Mesenchymal stem cell (in vitro differentiated cells and primary cell): ENCODE measurements around the gene BRD9.
"Not testable (repeated sequence)": the region's sequence is repeated elsewhere in the genome, so short reads cannot be mapped to it uniquely, and the experiment has no call there.

Source experiments
- DNase-seq: peaks from one replicate; pipeline ENCODE4 v3.0.0-alpha.2; 2013
- H2AFZ ChIP-seq: one replicate; pipeline ENCODE4 v1.6.1; 2013; ENCODE audit warnings: low read depth, mild to moderate bottlenecking, control low read depth, inconsistent platforms, low read length, moderate library complexity
- H2AK5ac ChIP-seq: 2 replicates; pipeline ENCODE4 v1.6.1; 2013; ENCODE audit warnings: low read length, moderate library complexity, mild to moderate bottlenecking, inconsistent platforms; ENCODE audit not compliant: severe bottlenecking
- H2BK120ac ChIP-seq: one replicate; pipeline ENCODE4 v1.6.1; 2013; ENCODE audit warnings: low read depth, mild to moderate bottlenecking, inconsistent platforms, low read length, moderate library complexity
- H2BK12ac ChIP-seq, 2 experiments: one replicate each; pipeline ENCODE4 v1.6.1; 2013; ENCODE audit warnings: inconsistent platforms in 2 of 2, low read length in 2 of 2, mild to moderate bottlenecking in 2 of 2, moderate library complexity in 2 of 2, control low read depth in 1 of 2
- H2BK15ac ChIP-seq: one replicate; pipeline ENCODE4 v1.6.1; 2013; ENCODE audit warnings: mild to moderate bottlenecking, low read depth, inconsistent platforms; ENCODE audit not compliant: poor library complexity, severe bottlenecking
- H2BK5ac ChIP-seq: 2 replicates; pipeline ENCODE4 v1.6.1; 2013; ENCODE audit warnings: low read depth, mild to moderate bottlenecking, low read length, control low read depth, inconsistent platforms; ENCODE audit not compliant: poor library complexity, severe bottlenecking
- H3K14ac ChIP-seq, 2 experiments: one replicate each; pipeline ENCODE4 v1.6.1; 2013; ENCODE audit warnings: inconsistent platforms in 2 of 2, low read length in 2 of 2, control low read depth in 1 of 2, mild to moderate bottlenecking in 1 of 2, moderate library complexity in 1 of 2
- H3K18ac ChIP-seq, 2 experiments: one replicate each; pipeline ENCODE4 v1.6.1; 2013; ENCODE audit warnings: inconsistent platforms in 2 of 2, low read length in 2 of 2, control low read depth in 1 of 2, low read depth in 1 of 2, mild to moderate bottlenecking in 1 of 2
- H3K23ac ChIP-seq, 2 experiments: one replicate each; pipeline ENCODE4 v1.6.1; 2013; ENCODE audit warnings: inconsistent platforms in 2 of 2, low read length in 2 of 2, mild to moderate bottlenecking in 2 of 2, moderate library complexity in 2 of 2, control low read depth in 1 of 2
- H3K27ac ChIP-seq: 2 replicates; pipeline ENCODE4 v1.5.1; 2013; ENCODE audit warnings: mild to moderate bottlenecking, moderate library complexity, low read length, control low read depth, inconsistent platforms; ENCODE audit not compliant: poor library complexity, severe bottlenecking
- H3K27me3 ChIP-seq, 2 experiments: 2 replicates each; pipeline versions ENCODE4 v1.6.1 to v1.7.0; 2013; ENCODE audit warnings: low read length in 2 of 2, mild to moderate bottlenecking in 2 of 2, moderate library complexity in 2 of 2, control low read depth in 1 of 2, inconsistent platforms in 1 of 2; ENCODE audit not compliant: control insufficient read depth in 1 of 2, insufficient read depth in 1 of 2
- H3K36me3 ChIP-seq, 2 experiments: 2 replicates each; pipeline versions ENCODE4 v1.6.1 to v1.7.0; 2013; ENCODE audit warnings: low read length in 2 of 2, control low read depth in 1 of 2, inconsistent platforms in 1 of 2, low read depth in 1 of 2, mild to moderate bottlenecking in 1 of 2; ENCODE audit not compliant: insufficient read depth in 2 of 2, control insufficient read depth in 1 of 2
- H3K4ac ChIP-seq, 2 experiments: one replicate each; pipeline ENCODE4 v1.6.1; 2013; ENCODE audit warnings: inconsistent platforms in 2 of 2, low read length in 2 of 2, mild to moderate bottlenecking in 2 of 2, moderate library complexity in 2 of 2, control low read depth in 1 of 2, low read depth in 1 of 2
- H3K4me1 ChIP-seq: 2 replicates; pipeline ENCODE4 v1.6.1; 2013; ENCODE audit warnings: low read depth, low read length, control low read depth; ENCODE audit not compliant: control insufficient read depth, insufficient read depth
- H3K4me2 ChIP-seq: 2 replicates; pipeline ENCODE4 v1.6.1; 2013; ENCODE audit warnings: low read length, mild to moderate bottlenecking, inconsistent platforms; ENCODE audit not compliant: poor library complexity, severe bottlenecking
- H3K4me3 ChIP-seq, 2 experiments: 2 replicates each; pipeline versions ENCODE4 v1.5.1 to v1.7.0; 2013; ENCODE audit warnings: low read length in 2 of 2, mild to moderate bottlenecking in 2 of 2, control low read depth in 1 of 2, low read depth in 1 of 2; ENCODE audit not compliant: insufficient read depth in 1 of 2
- H3K79me1 ChIP-seq: replicated peaks from 2 replicates; pipeline ENCODE4 v1.6.1; 2013; ENCODE audit warnings: mild to moderate bottlenecking, control low read depth, low read length, inconsistent platforms; ENCODE audit not compliant: poor library complexity, severe bottlenecking
- H3K9ac ChIP-seq: 2 replicates; pipeline ENCODE4 v1.7.0; 2013; ENCODE audit warnings: mild to moderate bottlenecking, low read length, moderate library complexity
- H3K9me3 ChIP-seq: 2 replicates; pipeline ENCODE4 v1.7.0; 2013; ENCODE audit warnings: mild to moderate bottlenecking, low read length; ENCODE audit not compliant: control insufficient read depth
- H4K8ac ChIP-seq: one replicate; pipeline ENCODE4 v1.6.1; 2013; ENCODE audit warnings: inconsistent platforms, mild to moderate bottlenecking, low read length, moderate library complexity
- H4K91ac ChIP-seq: one replicate; pipeline ENCODE4 v1.6.1; 2013; ENCODE audit warnings: mild to moderate bottlenecking, low read length, inconsistent platforms
- WGBS: methylation state at CpG from one replicate; pipeline ENCODE4 v1.1.7; 2013; ENCODE audit warnings: mixed read lengths; 5-methylcytosine and 5-hydroxymethylcytosine counted together

The BRD9 gene

DNA sequence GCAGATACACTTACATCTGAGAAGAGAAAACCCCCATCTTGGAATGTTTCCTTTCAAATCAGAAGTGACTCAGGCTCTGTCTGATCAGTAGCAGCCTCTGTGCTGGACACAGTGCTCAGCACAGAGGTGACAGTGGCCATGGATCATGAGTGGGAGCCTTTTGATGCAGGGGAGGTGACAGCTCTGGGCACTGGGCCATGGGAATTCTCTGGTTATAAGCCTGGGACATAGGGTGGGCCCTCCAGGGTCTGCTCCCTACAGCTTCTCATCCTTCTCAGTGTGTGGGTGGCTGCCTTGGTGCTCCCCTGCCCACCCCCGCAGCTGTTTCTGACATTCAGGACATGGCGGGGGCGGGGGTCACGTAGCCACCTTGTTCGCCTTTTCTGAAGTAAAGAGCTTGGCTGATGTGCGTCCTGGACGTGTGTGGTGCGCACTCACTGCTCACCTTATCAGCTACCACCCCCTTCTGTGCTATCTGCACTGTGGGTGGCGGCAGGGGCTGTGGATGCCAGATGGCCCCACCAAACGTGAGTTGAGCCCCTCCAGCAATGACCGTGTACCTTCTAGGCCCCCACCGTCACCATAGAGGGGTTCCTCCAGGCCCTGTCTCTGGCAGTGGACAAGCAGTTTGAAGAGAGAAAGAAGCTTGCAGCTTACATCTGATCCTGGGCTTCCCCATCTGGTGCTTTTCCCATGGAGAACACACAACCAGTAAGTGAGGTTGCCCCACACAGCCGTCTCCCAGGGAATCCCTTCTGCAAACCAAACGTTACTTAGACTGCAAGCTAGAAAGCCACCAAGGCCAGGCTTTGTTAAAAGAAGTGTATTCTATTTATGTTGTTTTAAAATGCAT lies 24.1 kb upstream of the BRD9 start:
- H4K91ac ChIP-seq, result no peak overlapping the region
- H3K36me3 ChIP-seq, result peaks cover 20 to 23% of the 10 kb centered on the region in 2 experiments
- 94% methylated on average over 11 of the region's 14 CpGs for whole genome bisulfite sequencing

DNA sequence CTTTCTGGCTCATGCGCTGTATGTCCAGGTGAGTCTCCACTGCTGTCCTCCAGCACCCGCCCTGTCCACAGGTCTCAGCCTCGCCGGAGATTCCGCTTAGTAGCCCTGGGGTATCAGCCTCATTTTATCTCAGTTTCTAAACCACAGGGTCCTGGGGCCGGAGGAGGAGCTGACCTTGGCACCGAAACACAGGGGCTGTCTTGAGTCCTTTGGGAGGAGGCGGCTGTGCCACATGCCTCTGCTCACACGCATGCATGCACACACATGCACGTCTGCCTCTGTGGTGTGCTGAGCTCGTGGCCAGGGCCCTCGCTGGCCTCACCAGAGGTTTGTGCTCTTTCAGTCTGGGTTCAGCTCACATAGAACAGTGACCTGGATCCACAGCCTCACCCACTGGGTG lies 23.3 kb upstream of the BRD9 start:
- no peak overlapping the region for H3K18ac ChIP-seq
- no peak overlapping the region for H2BK12ac ChIP-seq
- DNase-seq, result no peak
- no peak overlapping the region for H3K14ac ChIP-seq
- no peak overlapping the region for H3K4me2 ChIP-seq
- no peak overlapping the region for H3K4ac ChIP-seq
- peaks cover 3% of the 10 kb centered on the region for H3K79me1 ChIP-seq
- H3K27ac ChIP-seq, result no peak overlapping the region
- H2BK120ac ChIP-seq, result no peak overlapping the region
- H3K9ac ChIP-seq, result no peak overlapping the region
- H3K9me3 ChIP-seq, result no peaks in the 10 kb centered on the region
- H2AK5ac ChIP-seq, result no peak overlapping the region
- no peak overlapping the region for H3K23ac ChIP-seq
- no peak overlapping the region for H4K8ac ChIP-seq
- no peak overlapping the region for H2BK5ac ChIP-seq
- H3K4me3 ChIP-seq, result no peak overlapping the region
- H2BK15ac ChIP-seq, result no peak overlapping the region
- no peaks in the 10 kb centered on the region for H3K27me3 ChIP-seq
- H3K36me3 ChIP-seq, result peaks cover 20 to 23% of the 10 kb centered on the region in 2 experiments
- H4K91ac ChIP-seq, result no peak overlapping the region
- 97% methylated on average over 12 of the region's 12 CpGs for WGBS
- peaks cover 16% of the 10 kb centered on the region for H3K4me1 ChIP-seq
- H2AFZ ChIP-seq, result no peak overlapping the region

More for the DNA sequence above, 24.1 kb upstream of the BRD9 start:
- no peak overlapping the region for H3K9ac ChIP-seq
- no peak overlapping the region for H3K4ac ChIP-seq
- DNase-seq, result no peak
- H2AFZ ChIP-seq, result no peak overlapping the region
- no peak overlapping the region for H2BK12ac ChIP-seq
- H3K14ac ChIP-seq, result no peak overlapping the region
- no peaks in the 10 kb centered on the region for H3K27me3 ChIP-seq
- peaks cover 3% of the 10 kb centered on the region for H3K79me1 ChIP-seq
- H2AK5ac ChIP-seq, result no peak overlapping the region
- no peak overlapping the region for H3K18ac ChIP-seq
- no peaks in the 10 kb centered on the region for H3K9me3 ChIP-seq
- H4K8ac ChIP-seq, result no peak overlapping the region
- H2BK5ac ChIP-seq, result no peak overlapping the region
- H2BK120ac ChIP-seq, result no peak overlapping the region
- no peak overlapping the region for H2BK15ac ChIP-seq
- peaks cover 13% of the 10 kb centered on the region for H3K4me1 ChIP-seq
- no peak overlapping the region for H3K4me3 ChIP-seq
- H3K4me2 ChIP-seq, result no peak overlapping the region
- no peak overlapping the region for H3K23ac ChIP-seq
- no peak overlapping the region for H3K27ac ChIP-seq

DNA sequence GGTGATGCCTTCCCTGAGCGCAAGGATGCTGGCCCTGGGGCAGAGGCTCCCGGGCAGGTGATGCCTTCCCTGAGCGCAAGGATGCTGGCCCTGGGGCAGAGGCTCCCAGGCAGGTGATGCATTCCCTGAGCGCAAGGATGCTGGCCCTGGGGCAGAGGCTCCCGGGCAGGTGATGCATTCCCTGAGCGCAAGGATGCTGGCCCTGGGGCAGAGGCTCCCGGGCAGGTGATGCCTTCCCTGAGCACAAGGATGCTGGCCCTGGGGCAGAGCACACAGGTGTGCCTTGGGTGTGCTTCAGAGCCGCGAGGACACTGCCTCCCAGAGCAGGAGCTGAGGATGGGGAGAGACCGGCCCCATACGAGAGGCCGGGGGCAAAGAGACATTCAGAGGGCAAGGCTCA lies 22.7 kb upstream of the BRD9 start:
- not testable (repeated sequence) for H2BK120ac ChIP-seq

DNA sequence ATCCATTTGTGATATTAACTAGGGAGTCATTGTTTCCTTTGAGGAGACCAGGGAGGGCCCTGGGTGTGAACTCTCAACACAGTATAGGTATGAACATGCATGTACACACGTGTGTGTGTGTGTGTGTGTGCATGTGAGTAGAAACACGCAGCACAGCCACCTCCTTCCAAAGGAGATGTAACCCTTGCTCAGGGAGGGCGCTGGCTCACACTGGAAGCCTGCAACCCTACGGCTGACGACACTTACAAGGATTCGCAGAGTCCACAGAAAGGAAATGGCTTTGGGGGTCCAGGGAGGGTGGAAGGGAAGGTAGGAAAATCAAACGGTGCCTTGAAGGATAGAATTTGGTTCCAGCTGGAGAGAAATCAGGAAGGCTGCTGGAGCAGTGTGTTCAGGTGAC lies 22.0 kb upstream of the BRD9 start:
- H3K27ac ChIP-seq, result no peak overlapping the region
- H2AK5ac ChIP-seq, result no peak overlapping the region
- no peak overlapping the region for H3K4ac ChIP-seq
- H3K9ac ChIP-seq, result no peak overlapping the region
- H3K23ac ChIP-seq, result no peak overlapping the region
- H3K4me2 ChIP-seq, result no peak overlapping the region
- H4K91ac ChIP-seq, result no peak overlapping the region
- H3K9me3 ChIP-seq, result no peaks in the 10 kb centered on the region
- no peak for DNase-seq
- peaks cover 3% of the 10 kb centered on the region for H3K79me1 ChIP-seq
- H3K36me3 ChIP-seq, result peaks cover 23 to 28% of the 10 kb centered on the region in 2 experiments
- 93% methylated on average over 7 of the region's 7 CpGs for WGBS
- no peak overlapping the region for H2BK12ac ChIP-seq
- no peak overlapping the region for H2AFZ ChIP-seq
- no peak overlapping the region for H3K18ac ChIP-seq
- H3K14ac ChIP-seq, result no peak overlapping the region
- H3K27me3 ChIP-seq, result no peaks in the 10 kb centered on the region
- H4K8ac ChIP-seq, result no peak overlapping the region
- no peak overlapping the region for H2BK15ac ChIP-seq
- no peak overlapping the region for H2BK120ac ChIP-seq
- H3K4me3 ChIP-seq, result no peak overlapping the region
- no peak overlapping the region for H2BK5ac ChIP-seq
- H3K4me1 ChIP-seq, result peaks cover 16% of the 10 kb centered on the region

More for the DNA sequence above, 22.7 kb upstream of the BRD9 start:
- not testable (repeated sequence) for H3K4me3 ChIP-seq, H3K4ac ChIP-seq, H2BK15ac ChIP-seq, H4K8ac ChIP-seq, H2AK5ac ChIP-seq, H2BK12ac ChIP-seq, H3K4me2 ChIP-seq, H3K14ac ChIP-seq, H3K79me1 ChIP-seq, H3K9me3 ChIP-seq, H3K18ac ChIP-seq, H2BK5ac ChIP-seq, H3K27me3 ChIP-seq, H3K9ac ChIP-seq, H2AFZ ChIP-seq, H3K23ac ChIP-seq, H3K27ac ChIP-seq, DNase-seq, H4K91ac ChIP-seq
- Histone ChIP-seq H3K4me1 (peaks cover 16% of the 10 kb centered on the region), H3K36me3 (peaks cover 23 to 25% of the 10 kb centered on the region in 2 experiments)
- WGBS, result 96% methylated on average over 12 of the region's 12 CpGs
